Left lung (tissue), 10 donors: Measurements from ENCODE around the gene PCSK1. TPM values are rescaled to one million over a fixed set of nuclear protein-coding genes. Genes with fewer than 3 reads are reported as not detected.

Source experiments
- ATAC-seq: fragments of 200-7000 bp; cut with Tn5 transposase; one replicate; pipeline ENCODE4 v1.9.1; 2020; ENCODE audit warnings: moderate library complexity
- DNase-seq, 4 donors: peaks; one replicate each; pipeline ENCODE4 v3.0.0-alpha.2; 2013 to 2020
- H3K27ac ChIP-seq, 2 donors: fragments of 200-600 bp; sonication (generic) in 1 of 2; one replicate each; pipeline versions ENCODE4 v1.5.0 to v1.8.0; 2020 to 2021
- H3K27me3 ChIP-seq, 2 donors: fragments of 200-600 bp; sonication (generic) in 1 of 2; one replicate each; pipeline versions ENCODE4 v1.5.0 to v1.8.0; 2020 to 2021
- H3K36me3 ChIP-seq, 2 donors: fragments of 200-600 bp; sonication (generic) in 1 of 2; one replicate each; pipeline versions ENCODE4 v1.5.0 to v1.8.0; 2020 to 2021
- H3K4me1 ChIP-seq, 2 donors: fragments of 200-600 bp; one replicate each; pipeline ENCODE4 v1.8.0; 2021
- H3K4me3 ChIP-seq, 2 donors: fragments of 200-600 bp; sonication (generic) in 1 of 2; one replicate each; pipeline versions ENCODE4 v1.5.0 to v1.8.0; 2020 to 2021; ENCODE audit warnings: mild to moderate bottlenecking in 1 of 2
- H3K9me3 ChIP-seq, 2 donors: fragments of 200-600 bp; sonication (generic) in 1 of 2; one replicate each; pipeline versions ENCODE4 v1.5.0 to v1.8.0; 2020 to 2021
- intact Hi-C, 2 donors: fragments of 100-400 bp; cut with DNase I; formaldehyde crosslinking; loops; one replicate each; pipeline versions ENCODE4 v1.11.2 to v1.14.2; 2022
- polyA plus RNA-seq, 6 donors: library from polyadenylated mRNA; unstranded; fragments of 120-200 nt; gene quantifications; one replicate each; pipeline ENCODE4 v1.2.1, GENCODE V29; 2013; ENCODE audit not compliant: insufficient read length in 6 of 6
- total RNA-seq, 2 donors: library from RNA; stranded (reverse); fragmentation: NEBNext Ultra II Directional; extraction: Animal tissue kit (Norgen Biotek cat#: 25700); gene quantifications; one replicate each; pipeline ENCODE4 v1.2.1, GENCODE V29; 2021
- TF ChIP-seq, protein P1 (sequence below), 2 donors: fragments of 200-600 bp; sonication (generic) in 1 of 2; IDR thresholded peaks; one replicate each; pipeline versions ENCODE4 v1.5.0 to v1.8.0; 2021; ENCODE audit warnings: antibody characterized with exemption in 2 of 2
- donor health status: DM: no; HTN: yes; CAD: no.
- donor health status: DM: no; HTN: no; CAD: no.

Gene PCSK1
- total and polyA plus RNA-seq, 8 donors = 0.15 to 0.93 (median 0.50) TPM

DNA sequence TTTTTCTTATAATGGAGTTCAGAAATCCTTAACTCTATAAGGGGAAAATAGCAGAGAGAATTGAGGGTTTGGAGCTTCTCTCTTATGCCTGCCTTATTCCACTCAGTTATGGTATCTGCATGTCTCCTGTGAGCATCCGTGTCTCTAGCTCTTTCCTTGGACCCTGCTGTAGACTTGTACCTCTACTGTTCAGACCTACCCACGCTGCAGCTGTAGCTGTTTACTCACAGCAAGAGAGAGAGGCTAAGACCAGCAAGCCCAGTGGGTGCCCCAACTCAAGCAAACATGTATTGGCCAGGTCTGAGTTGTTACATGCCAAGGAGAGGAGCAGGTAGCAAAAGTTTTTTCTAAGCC is 7.1 kb upstream of the PCSK1 start:
- ATAC-seq (no peak), DNase-seq (no peak)
- TF ChIP-seq, protein P1, sequence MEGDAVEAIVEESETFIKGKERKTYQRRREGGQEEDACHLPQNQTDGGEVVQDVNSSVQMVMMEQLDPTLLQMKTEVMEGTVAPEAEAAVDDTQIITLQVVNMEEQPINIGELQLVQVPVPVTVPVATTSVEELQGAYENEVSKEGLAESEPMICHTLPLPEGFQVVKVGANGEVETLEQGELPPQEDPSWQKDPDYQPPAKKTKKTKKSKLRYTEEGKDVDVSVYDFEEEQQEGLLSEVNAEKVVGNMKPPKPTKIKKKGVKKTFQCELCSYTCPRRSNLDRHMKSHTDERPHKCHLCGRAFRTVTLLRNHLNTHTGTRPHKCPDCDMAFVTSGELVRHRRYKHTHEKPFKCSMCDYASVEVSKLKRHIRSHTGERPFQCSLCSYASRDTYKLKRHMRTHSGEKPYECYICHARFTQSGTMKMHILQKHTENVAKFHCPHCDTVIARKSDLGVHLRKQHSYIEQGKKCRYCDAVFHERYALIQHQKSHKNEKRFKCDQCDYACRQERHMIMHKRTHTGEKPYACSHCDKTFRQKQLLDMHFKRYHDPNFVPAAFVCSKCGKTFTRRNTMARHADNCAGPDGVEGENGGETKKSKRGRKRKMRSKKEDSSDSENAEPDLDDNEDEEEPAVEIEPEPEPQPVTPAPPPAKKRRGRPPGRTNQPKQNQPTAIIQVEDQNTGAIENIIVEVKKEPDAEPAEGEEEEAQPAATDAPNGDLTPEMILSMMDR (IDR thresholded peaks at IDR 0.05) = no peak
- Histone ChIP-seq H3K9me3 (no peaks in the 10 kb centered on the region), H3K4me1 (no peaks in the 10 kb centered on the region), H3K4me3 (no peak overlapping the region), H3K27ac (no peak overlapping the region), H3K27me3 (peaks cover 8 to 35% of the 10 kb centered on the region in 2 donors), H3K36me3 (no peaks in the 10 kb centered on the region)
- intact Hi-C loops = no loop called here

DNA sequence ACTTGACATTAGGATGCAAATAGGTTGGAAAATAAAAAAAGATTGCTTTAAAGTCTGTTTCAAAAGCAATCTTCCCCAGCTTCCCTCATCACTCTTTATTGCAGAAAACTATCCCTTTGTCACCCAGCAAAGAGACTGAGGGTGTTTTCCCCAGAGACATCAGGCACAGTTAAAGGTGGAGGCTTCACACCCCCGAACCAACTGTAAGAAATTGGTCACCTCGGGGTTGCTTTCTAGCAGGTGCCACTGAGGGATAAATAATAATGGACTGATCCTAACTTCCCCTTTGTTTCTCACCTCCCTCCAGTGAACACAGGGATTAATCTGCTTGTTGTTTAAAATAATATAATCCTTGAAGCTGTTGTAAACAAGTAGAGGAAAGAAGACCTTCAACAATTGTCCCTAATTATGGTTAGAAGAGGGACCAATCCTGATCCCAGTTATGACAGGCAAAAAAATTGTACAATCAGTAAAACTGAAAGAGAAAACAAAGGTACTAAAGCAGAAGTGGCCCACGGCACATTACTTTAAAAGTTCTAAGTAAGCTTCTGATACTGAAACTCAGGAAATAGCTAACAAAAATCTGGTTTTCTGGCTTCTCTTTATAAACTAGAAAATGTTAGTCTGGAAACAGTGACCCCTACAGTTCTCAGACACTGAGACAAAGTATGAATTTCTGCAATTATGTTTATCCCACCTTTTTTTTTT is 6.6 kb upstream of the PCSK1 start:
- DNase-seq (no peak), ATAC-seq (no peak)

DNA sequence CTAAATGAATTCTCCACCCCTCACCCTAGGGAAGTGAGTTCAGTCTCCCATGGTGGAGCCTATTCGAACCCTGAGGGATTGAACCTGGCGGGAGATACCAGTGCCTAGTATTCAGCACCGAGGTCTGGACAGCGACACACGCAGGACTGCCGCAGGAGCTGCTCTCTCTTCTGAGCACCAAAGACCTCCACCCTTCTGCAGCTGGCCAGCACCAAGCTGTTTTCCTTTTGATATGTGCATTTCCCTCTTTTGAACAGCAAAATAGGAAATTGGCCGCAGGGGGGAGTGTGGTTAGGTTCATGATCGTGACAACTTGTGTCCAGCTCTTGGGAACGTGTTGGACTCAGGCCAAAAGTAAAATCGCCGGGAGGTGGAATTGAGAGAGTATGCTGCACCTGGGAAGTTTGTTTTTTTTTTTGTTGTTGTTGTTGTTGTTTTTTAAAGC is 1.2 kb upstream of the PCSK1 start:
- H3K9me3 ChIP-seq = no peaks in the 10 kb centered on the region
- H3K27ac ChIP-seq = no peak overlapping the region
- no peaks in the 10 kb centered on the region for H3K36me3 ChIP-seq
- H3K4me3 ChIP-seq = no peak overlapping the region
- intact Hi-C loops = no loop called here
- peaks cover 44 to 78% of the 10 kb centered on the region in 2 donors for H3K27me3 ChIP-seq
- DNase-seq (peak; percentile 56 to 85 (median 66)), ATAC-seq (peak; percentile 95)
- H3K4me1 ChIP-seq = peaks cover 7 to 10% of the 10 kb centered on the region in 2 donors
- TF ChIP-seq, protein P1 (IDR thresholded peaks at IDR 0.05) = no peak

More for the DNA sequence above, 6.6 kb upstream of the PCSK1 start:
- intact Hi-C loops = no loop called here
- no peaks in the 10 kb centered on the region for H3K9me3 ChIP-seq
- TF ChIP-seq, protein P1 (IDR thresholded peaks at IDR 0.05) = no peak
- H3K4me1 ChIP-seq = peaks cover 0 to under 1% of the 10 kb centered on the region in 2 donors
- H3K27me3 ChIP-seq = peaks cover 11 to 35% of the 10 kb centered on the region in 2 donors
- no peak overlapping the region for H3K27ac ChIP-seq
- no peaks in the 10 kb centered on the region for H3K36me3 ChIP-seq
- no peak overlapping the region for H3K4me3 ChIP-seq

DNA sequence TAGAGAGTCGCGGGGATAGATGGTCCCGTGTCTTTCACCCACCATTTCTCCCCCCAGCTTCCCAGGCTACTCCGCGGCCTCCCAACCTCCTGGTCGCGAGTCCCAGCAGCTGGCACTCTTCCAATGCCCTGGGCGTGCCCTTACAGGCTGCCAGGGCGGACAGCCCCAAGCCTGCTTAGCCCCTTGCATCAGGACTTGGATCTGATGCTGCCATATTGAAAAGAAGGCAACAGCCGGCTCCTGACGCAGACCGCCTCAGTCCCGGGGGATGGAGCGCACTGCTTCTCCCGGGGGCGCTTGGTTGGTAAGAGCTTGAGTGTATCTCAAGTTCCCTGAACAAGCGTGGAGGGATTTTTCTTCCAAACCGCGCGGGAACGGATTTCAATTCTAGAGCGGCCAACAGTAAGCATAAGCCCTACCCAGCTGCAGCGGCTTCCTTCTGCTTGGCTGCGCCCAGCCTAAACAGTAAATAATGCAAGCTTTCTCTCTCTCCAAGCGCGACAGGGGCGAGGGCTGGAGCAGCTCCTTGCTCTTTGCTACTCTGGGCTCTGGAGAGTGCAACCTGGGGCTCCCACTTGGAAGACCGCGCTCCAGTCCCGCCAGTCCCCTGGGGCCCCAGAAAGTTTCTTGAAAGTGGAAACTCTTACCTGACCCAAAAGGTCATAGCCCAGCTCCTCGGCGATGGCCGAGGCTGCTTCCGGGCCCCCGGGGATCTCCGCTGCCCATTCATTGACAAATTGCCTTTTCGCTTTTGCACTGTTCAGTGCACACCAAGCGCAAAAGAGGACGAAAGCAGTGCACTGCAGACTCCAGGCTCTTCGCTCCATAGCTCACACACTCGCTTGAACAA is 607 bp downstream of the PCSK1 start:
- Histone ChIP-seq H3K27me3 (peaks cover 44 to 76% of the 10 kb centered on the region in 2 donors), H3K4me3 (no peak overlapping the region), H3K4me1 (peaks cover 7 to 10% of the 10 kb centered on the region in 2 donors), H3K36me3 (no peaks in the 10 kb centered on the region), H3K27ac (no peak overlapping the region), H3K9me3 (no peaks in the 10 kb centered on the region)
- ATAC-seq (no peak), DNase-seq (no peak)
- TF ChIP-seq, protein P1 (IDR thresholded peaks at IDR 0.05) = no peak
- intact Hi-C loops = no loop called here
